Uterus (tissue), 2 donors: ENCODE data around the gene TRAF1.

ENCODE experiments used
- POLR2A ChIP-seq, 2 donors: fragments of 450-650 bp; IDR thresholded peaks; one replicate each; pipeline ENCODE4 v1.6.1; 2016; ENCODE audit warnings: antibody characterized with exemption in 2 of 2, mild to moderate bottlenecking in 1 of 2, moderate library complexity in 1 of 2
- TF ChIP-seq, protein P1 (sequence below), 4 experiments: fragments of 200-600 bp in 2 of 4; fragments of 450-650 bp in 2 of 4; sonication (generic) in 2 of 4; IDR thresholded peaks; one replicate each; pipeline ENCODE4 v1.5.1; 2016 to 2019; ENCODE audit warnings: antibody characterized with exemption in 4 of 4, mild to moderate bottlenecking in 2 of 4, moderate library complexity in 1 of 4

DNA sequence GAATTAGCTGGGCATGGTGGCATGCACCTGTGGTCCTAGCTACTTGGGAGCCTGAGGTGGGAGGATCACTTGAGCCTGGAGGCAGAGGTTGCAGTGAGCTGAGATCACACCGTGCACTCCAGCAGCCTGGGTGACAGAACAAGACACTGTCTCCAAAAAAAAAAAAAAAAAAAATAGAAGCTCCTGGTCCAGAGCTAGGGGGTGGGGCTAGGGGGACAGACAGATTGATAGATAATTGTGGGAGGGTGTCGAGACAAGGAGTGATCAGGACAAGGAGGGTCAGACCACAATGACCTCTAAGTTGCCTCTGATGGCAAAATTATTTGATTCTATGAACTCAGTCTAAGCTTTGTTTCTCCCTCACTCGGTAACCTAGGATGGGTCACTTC, 43.0 kb downstream of the TRAF1 start:
- TF ChIP-seq, protein P1, sequence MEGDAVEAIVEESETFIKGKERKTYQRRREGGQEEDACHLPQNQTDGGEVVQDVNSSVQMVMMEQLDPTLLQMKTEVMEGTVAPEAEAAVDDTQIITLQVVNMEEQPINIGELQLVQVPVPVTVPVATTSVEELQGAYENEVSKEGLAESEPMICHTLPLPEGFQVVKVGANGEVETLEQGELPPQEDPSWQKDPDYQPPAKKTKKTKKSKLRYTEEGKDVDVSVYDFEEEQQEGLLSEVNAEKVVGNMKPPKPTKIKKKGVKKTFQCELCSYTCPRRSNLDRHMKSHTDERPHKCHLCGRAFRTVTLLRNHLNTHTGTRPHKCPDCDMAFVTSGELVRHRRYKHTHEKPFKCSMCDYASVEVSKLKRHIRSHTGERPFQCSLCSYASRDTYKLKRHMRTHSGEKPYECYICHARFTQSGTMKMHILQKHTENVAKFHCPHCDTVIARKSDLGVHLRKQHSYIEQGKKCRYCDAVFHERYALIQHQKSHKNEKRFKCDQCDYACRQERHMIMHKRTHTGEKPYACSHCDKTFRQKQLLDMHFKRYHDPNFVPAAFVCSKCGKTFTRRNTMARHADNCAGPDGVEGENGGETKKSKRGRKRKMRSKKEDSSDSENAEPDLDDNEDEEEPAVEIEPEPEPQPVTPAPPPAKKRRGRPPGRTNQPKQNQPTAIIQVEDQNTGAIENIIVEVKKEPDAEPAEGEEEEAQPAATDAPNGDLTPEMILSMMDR (IDR thresholded peaks at IDR 0.05) = no peak
- no peak for TF ChIP-seq POLR2A (IDR thresholded peaks at IDR 0.05)
